SU-DHL-6 (cell line): ENCODE measurements around the gene ESYT1.

Experiments used
- H2AFZ ChIP-seq: fragments of 200-600 bp; sonication (generic); 2 replicates; pipeline ENCODE4 v1.6.1; 2014; ENCODE audit warnings: low read depth, mild to moderate bottlenecking, moderate library complexity, mixed read lengths, antibody characterized with exemption, low read length; ENCODE audit not compliant: severe bottlenecking
- H3F3A ChIP-seq: fragments of 200-600 bp; shearing (Covaris generic); 2 replicates; pipeline ENCODE4 v1.6.0; 2016; ENCODE audit warnings: antibody characterized with exemption, mild to moderate bottlenecking; ENCODE audit not compliant: insufficient read depth
- H3K27ac ChIP-seq: fragments of 200-600 bp; sonication (generic); 2 replicates; pipeline ENCODE4 v1.5.1; 2016; ENCODE audit warnings: low read depth, mild to moderate bottlenecking, low read length, moderate library complexity, mixed read lengths
- H3K27me3 ChIP-seq: fragments of 200-600 bp; sonication (generic), shearing (Covaris generic); 2 replicates; pipeline ENCODE4 v1.6.0; 2014; ENCODE audit warnings: mild to moderate bottlenecking, low read length
- H3K36me3 ChIP-seq: fragments of 200-600 bp; sonication (generic); 2 replicates; pipeline ENCODE4 v1.6.1; 2014; ENCODE audit warnings: mild to moderate bottlenecking, low read length, mixed read lengths
- H3K4me2 ChIP-seq: fragments of 300-600, 200-600 bp; shearing (Covaris generic), sonication (generic); 2 replicates; pipeline ENCODE4 v1.6.0; 2014; ENCODE audit warnings: low read length, low read depth, mild to moderate bottlenecking; ENCODE audit not compliant: poor library complexity, severe bottlenecking
- H3K4me3 ChIP-seq: fragments of 200-600 bp; sonication (generic); 2 replicates; pipeline ENCODE4 v1.5.1; 2014; ENCODE audit warnings: antibody characterized with exemption, low read length, mild to moderate bottlenecking, mixed read lengths; ENCODE audit not compliant: insufficient read depth, poor library complexity, severe bottlenecking
- H3K79me2 ChIP-seq: fragments of 200-600 bp; sonication (generic); 2 replicates; pipeline ENCODE4 v1.6.1; 2014; ENCODE audit warnings: mild to moderate bottlenecking, low read length, moderate library complexity; ENCODE audit not compliant: insufficient read depth
- H3K9ac ChIP-seq: fragments of 200-600 bp; sonication (generic); 2 replicates; pipeline ENCODE4 v1.7.0; 2014; ENCODE audit warnings: mild to moderate bottlenecking, low read length
- H3K9me2 ChIP-seq: fragments of 200-600 bp; sonication (generic); replicated peaks from 2 replicates; pipeline ENCODE4 v1.6.1; 2014; ENCODE audit warnings: low read length; ENCODE audit not compliant: insufficient read depth
- H3K9me3 ChIP-seq: fragments of 200-600 bp; sonication (generic); 2 replicates; pipeline ENCODE4 v1.6.1; 2014; ENCODE audit warnings: low read length, mixed read lengths; ENCODE audit not compliant: insufficient read depth
- H4K20me1 ChIP-seq: fragments of 200-600 bp; sonication (generic); 2 replicates; pipeline ENCODE4 v1.6.1; 2014; ENCODE audit warnings: low read depth, mild to moderate bottlenecking, antibody characterized with exemption, low read length, moderate library complexity, mixed read lengths
- EZH2phosphoT487 ChIP-seq: fragments of 200-600 bp; sonication (generic), shearing (Covaris generic); conservative IDR thresholded peaks from 2 replicates; pipeline ENCODE4 v1.6.1; 2018; ENCODE audit warnings: mild to moderate bottlenecking, antibody characterized with exemption, low read length, moderate library complexity, mixed read lengths
- TF ChIP-seq, protein P1 (sequence below): fragments of 200-600 bp; sonication (generic); IDR thresholded peaks from one replicate; pipeline ENCODE4 v1.5.1; 2017; ENCODE audit warnings: antibody characterized with exemption, mild to moderate bottlenecking, low read length, moderate library complexity; ENCODE audit not compliant: insufficient read depth, poor library complexity, severe bottlenecking

ESYT1 gene

DNA sequence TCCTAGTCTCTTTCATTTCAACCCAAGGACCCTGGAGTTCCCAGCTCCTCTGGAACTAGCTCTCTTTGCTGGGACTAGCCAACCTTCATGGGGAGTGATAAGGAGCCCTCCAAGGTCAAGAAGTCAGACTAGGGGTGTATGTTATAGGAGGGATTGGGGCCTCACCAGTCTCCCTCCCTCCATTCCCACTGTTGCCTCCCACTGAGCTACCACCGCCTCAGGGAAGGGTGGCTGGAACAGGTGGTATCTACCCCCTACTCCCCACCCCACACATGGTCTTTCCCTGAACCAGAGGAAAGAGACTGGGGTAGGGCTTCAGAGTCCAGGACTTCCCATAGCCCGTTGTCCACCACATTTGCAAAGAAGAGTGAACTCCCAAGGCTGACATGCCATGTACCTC, 45.7 kb upstream of the ESYT1 start:
- H3K9ac ChIP-seq: no peak overlapping the region
- H3K9me3 ChIP-seq: no peaks in the 10 kb centered on the region
- H3K27me3 ChIP-seq: no peaks in the 10 kb centered on the region
- H3K9me2 ChIP-seq: no peaks in the 10 kb centered on the region
- H4K20me1 ChIP-seq: no peaks in the 10 kb centered on the region
- no peak overlapping the region for H3K4me3 ChIP-seq
- no peaks in the 10 kb centered on the region for H3F3A ChIP-seq
- no peaks in the 10 kb centered on the region for H3K79me2 ChIP-seq
- no peak overlapping the region for H3K4me2 ChIP-seq
- no peak overlapping the region for H2AFZ ChIP-seq
- TF ChIP-seq EZH2phosphoT487: no peak
- TF ChIP-seq, protein P1, sequence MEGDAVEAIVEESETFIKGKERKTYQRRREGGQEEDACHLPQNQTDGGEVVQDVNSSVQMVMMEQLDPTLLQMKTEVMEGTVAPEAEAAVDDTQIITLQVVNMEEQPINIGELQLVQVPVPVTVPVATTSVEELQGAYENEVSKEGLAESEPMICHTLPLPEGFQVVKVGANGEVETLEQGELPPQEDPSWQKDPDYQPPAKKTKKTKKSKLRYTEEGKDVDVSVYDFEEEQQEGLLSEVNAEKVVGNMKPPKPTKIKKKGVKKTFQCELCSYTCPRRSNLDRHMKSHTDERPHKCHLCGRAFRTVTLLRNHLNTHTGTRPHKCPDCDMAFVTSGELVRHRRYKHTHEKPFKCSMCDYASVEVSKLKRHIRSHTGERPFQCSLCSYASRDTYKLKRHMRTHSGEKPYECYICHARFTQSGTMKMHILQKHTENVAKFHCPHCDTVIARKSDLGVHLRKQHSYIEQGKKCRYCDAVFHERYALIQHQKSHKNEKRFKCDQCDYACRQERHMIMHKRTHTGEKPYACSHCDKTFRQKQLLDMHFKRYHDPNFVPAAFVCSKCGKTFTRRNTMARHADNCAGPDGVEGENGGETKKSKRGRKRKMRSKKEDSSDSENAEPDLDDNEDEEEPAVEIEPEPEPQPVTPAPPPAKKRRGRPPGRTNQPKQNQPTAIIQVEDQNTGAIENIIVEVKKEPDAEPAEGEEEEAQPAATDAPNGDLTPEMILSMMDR: no peak
- no peak overlapping the region for H3K27ac ChIP-seq
- H3K36me3 ChIP-seq: no peaks in the 10 kb centered on the region

DNA sequence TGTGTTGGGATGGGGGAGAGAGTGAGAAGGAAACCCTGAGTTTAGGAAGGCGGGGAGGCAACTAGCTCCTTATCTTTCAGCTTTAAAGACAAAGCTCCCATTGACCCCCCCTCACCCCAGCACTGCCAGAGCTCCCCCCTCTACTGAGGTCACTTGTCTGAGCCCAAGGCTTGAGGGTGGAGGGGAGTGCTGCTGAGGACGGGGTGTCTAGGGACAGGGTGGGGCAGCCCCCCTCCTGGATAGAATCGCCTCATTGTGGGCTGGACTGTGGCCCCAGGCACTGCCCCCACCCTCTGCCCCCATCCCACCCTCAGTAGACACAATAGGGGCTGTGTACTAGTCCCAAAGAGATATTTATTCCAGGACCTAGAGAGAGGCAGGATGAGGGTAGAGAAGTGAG, 45.1 kb upstream of the ESYT1 start:
- no peak overlapping the region for H3K9ac ChIP-seq
- TF ChIP-seq EZH2phosphoT487: no peak
- TF ChIP-seq, protein P1: no peak
- H3K4me2 ChIP-seq: no peak overlapping the region

DNA sequence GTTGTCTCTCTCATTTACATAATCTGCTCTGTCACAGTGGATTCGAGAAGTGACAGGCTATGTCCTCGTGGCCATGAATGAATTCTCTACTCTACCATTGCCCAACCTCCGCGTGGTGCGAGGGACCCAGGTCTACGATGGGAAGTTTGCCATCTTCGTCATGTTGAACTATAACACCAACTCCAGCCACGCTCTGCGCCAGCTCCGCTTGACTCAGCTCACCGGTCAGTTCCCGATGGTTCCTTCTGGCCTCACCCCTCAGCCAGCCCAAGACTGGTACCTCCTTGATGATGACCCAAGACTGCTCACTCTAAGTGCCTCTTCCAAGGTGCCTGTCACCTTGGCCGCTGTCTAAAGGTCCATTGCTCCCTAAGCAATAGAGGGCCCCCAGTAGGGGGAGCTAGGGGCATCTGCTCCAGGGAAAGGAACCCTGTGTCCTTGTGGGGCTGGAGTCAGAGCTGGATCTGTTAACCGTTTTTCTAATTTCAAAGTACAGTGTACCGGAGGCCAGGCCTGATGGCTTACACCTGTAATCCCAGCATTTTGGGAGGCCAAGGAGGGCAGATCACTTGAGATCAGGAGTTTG, 43.0 kb upstream of the ESYT1 start:
- no peak overlapping the region for H3K4me3 ChIP-seq
- no peak overlapping the region for H3K4me2 ChIP-seq
- H3K36me3 ChIP-seq: no peaks in the 10 kb centered on the region
- no peaks in the 10 kb centered on the region for H3K9me3 ChIP-seq
- no peak overlapping the region for H3K27ac ChIP-seq
- H3F3A ChIP-seq: no peaks in the 10 kb centered on the region
- H2AFZ ChIP-seq: no peak overlapping the region
- no peaks in the 10 kb centered on the region for H3K27me3 ChIP-seq
- no peak overlapping the region for H3K9ac ChIP-seq
- no peaks in the 10 kb centered on the region for H3K79me2 ChIP-seq
- no peaks in the 10 kb centered on the region for H3K9me2 ChIP-seq
- TF ChIP-seq EZH2phosphoT487: no peak
- TF ChIP-seq, protein P1: peak; percentile 47
- no peaks in the 10 kb centered on the region for H4K20me1 ChIP-seq

More for the DNA sequence above, 45.1 kb upstream of the ESYT1 start:
- no peaks in the 10 kb centered on the region for H3K36me3 ChIP-seq
- H3K9me2 ChIP-seq: no peaks in the 10 kb centered on the region
- H3K27ac ChIP-seq: no peak overlapping the region
- no peak overlapping the region for H2AFZ ChIP-seq
- H3K27me3 ChIP-seq: no peaks in the 10 kb centered on the region
- no peaks in the 10 kb centered on the region for H3K79me2 ChIP-seq
- no peaks in the 10 kb centered on the region for H3K9me3 ChIP-seq
- H4K20me1 ChIP-seq: no peaks in the 10 kb centered on the region
- no peak overlapping the region for H3K4me3 ChIP-seq
- no peaks in the 10 kb centered on the region for H3F3A ChIP-seq
